Breast epithelium (tissue), 3 donors: Measurements from ENCODE around the gene AGER.

Source experiments
- CTCF ChIP-seq, 3 donors: fragments of 450-650 bp; IDR thresholded peaks; one replicate each; pipeline ENCODE4 v1.5.1; 2016 to 2017; ENCODE audit warnings: antibody characterized with exemption in 3 of 3, mild to moderate bottlenecking in 3 of 3, moderate library complexity in 3 of 3
- POLR2A ChIP-seq: fragments of 450-650 bp; IDR thresholded peaks from one replicate; pipeline ENCODE4 v1.6.1; 2016; ENCODE audit warnings: antibody characterized with exemption, mild to moderate bottlenecking, moderate library complexity
- POLR2AphosphoS5 ChIP-seq, 3 donors: sonication (generic); formaldehyde crosslinking; IDR thresholded peaks; one replicate each; pipeline ENCODE4 v1.6.1; 2017; ENCODE audit warnings: antibody characterized with exemption in 3 of 3

- TF ChIP-seq CTCF (IDR thresholded peaks at IDR 0.05) (no peak), POLR2A (no peak), POLR2AphosphoS5 (IDR thresholded peaks at IDR 0.05) (no peak)
Observed at GRCh38 chr6:32187009-32187709, 3.1 kb upstream of the AGER start.
